BJ (cell line): Measurements from ENCODE around the gene FUT8. TPM values are rescaled to one million over a fixed set of nuclear protein-coding genes. Genes with fewer than 3 reads are reported as not detected.

Experiments
- CTCF ChIA-PET: fragments of 350-600 bp; formaldehyde crosslinking; extraction: SDS; loops from one replicate; lab custom pipeline; 2021; ENCODE audit warnings: antibody characterized with exemption, inconsistent platforms; lab: Yijun Ruan, JAX
- POLR2A ChIA-PET: fragments of 300-600 bp; sonication (Branson Sonifier 250); formaldehyde crosslinking; extraction: SDS; loops from one replicate; lab custom pipeline; 2021; ENCODE audit warnings: antibody characterized with exemption; lab: Charles Lee
- DNase-seq: peaks from one replicate; pipeline ENCODE4 v3.0.0-alpha.2; 2011; ENCODE audit warnings: low read depth
- H3K27me3 ChIP-seq: 2 replicates; pipeline ENCODE4 v1.6.0; 2011; ENCODE audit warnings: low read length; ENCODE audit not compliant: control insufficient read depth, insufficient read depth
- H3K36me3 ChIP-seq: 2 replicates; pipeline ENCODE4 v1.5.1; 2011; ENCODE audit warnings: low read length; ENCODE audit not compliant: control insufficient read depth, insufficient read depth
- H3K4me3 ChIP-seq: 2 replicates; pipeline ENCODE4 v1.5.1; 2011; ENCODE audit warnings: low read depth, mild to moderate bottlenecking, control low read depth, low read length
- polyA plus RNA-seq: library from polyadenylated mRNA; depleted of rRNA; stranded (reverse); fragments of >200 nt; gene quantifications from 2 replicates; pipeline ENCODE4 v1.2.3, GENCODE V29; 2011
- TF ChIP-seq, protein P1 (sequence below): IDR thresholded peaks from 2 replicates; pipeline ENCODE4 v1.5.1; 2011; ENCODE audit warnings: low read depth, mild to moderate bottlenecking, control low read depth, inconsistent platforms, low read length, moderate library complexity; ENCODE audit not compliant: insufficient read depth

The FUT8 gene
- polyA plus RNA-seq, 1 experiment, result 14.7 TPM

DNA sequence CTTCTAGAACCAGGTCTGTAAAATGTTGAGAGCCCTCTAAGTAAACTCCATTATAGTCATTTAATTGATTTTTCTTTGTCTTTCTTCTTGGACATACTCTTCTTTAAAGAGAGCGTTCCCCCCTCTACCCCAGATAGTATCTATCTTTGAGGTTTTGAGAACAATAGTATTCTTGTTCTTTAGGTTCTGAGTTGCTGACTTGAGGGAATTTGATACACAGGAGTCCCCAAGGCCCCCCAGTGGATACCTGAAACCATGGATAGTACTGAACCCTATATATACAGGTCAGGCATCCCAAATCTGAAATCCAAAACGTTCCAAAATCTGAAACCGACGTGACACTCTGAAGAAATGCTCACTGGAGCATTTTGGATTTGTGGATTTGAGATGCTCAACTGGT is 65.5 kb downstream of the FUT8 start:
- CTCF ChIA-PET, result no interaction called here
- no peak overlapping the region for H3K4me3 ChIP-seq
- H3K27me3 ChIP-seq, result no peaks in the 10 kb centered on the region
- no peak for DNase-seq
- POLR2A ChIA-PET, result no interaction called here
- TF ChIP-seq, protein P1, sequence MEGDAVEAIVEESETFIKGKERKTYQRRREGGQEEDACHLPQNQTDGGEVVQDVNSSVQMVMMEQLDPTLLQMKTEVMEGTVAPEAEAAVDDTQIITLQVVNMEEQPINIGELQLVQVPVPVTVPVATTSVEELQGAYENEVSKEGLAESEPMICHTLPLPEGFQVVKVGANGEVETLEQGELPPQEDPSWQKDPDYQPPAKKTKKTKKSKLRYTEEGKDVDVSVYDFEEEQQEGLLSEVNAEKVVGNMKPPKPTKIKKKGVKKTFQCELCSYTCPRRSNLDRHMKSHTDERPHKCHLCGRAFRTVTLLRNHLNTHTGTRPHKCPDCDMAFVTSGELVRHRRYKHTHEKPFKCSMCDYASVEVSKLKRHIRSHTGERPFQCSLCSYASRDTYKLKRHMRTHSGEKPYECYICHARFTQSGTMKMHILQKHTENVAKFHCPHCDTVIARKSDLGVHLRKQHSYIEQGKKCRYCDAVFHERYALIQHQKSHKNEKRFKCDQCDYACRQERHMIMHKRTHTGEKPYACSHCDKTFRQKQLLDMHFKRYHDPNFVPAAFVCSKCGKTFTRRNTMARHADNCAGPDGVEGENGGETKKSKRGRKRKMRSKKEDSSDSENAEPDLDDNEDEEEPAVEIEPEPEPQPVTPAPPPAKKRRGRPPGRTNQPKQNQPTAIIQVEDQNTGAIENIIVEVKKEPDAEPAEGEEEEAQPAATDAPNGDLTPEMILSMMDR, result no peak
- no peaks in the 10 kb centered on the region for H3K36me3 ChIP-seq

DNA sequence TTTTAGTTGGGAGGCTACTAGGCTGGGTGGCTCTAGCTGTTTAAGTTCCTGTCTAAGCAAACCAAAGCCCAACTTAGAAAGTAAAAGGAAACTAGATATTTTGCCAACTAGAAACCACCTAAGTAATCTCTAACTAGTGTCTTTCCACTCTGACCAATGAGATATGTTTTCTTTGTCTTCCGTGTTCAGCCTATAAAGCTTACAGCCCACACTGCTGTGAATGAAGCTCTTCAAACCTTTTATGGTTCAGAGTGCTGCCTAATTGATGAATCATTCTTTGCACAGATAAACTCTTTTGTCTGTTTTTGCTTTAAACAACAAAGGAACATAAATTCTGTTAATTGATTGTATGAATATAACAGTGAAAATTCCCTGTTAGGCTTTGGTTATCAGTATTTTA is 66.1 kb downstream of the FUT8 start:
- ChIA-PET CTCF (no interaction called here), POLR2A (no interaction called here)
- no peaks in the 10 kb centered on the region for H3K36me3 ChIP-seq
- DNase-seq, result no peak
- TF ChIP-seq, protein P1, result no peak
- H3K4me3 ChIP-seq, result no peak overlapping the region
- no peaks in the 10 kb centered on the region for H3K27me3 ChIP-seq

DNA sequence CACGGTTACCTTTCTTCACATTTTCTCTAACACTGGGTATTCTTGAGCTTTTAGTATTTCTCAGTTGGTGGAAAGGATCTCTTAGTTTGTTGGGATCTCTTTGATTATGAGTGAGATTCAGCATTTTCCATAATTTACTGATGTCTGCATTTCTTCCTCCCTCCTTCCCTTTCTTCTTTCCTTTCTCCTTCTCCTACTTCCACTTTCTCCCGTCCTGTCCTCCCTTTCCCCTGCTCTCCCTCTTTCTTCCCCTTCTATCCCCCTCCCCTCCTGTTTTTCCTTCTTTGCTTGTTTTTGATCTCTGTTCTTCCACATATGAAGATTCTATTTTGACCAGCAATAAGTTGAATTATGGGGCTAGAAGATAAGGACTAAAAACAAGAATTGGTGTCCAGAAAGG is 66.9 kb downstream of the FUT8 start:
- H3K4me3 ChIP-seq, result no peak overlapping the region
- ChIA-PET POLR2A (no interaction called here), CTCF (no interaction called here)
- TF ChIP-seq, protein P1, result no peak
- H3K36me3 ChIP-seq, result no peaks in the 10 kb centered on the region
- H3K27me3 ChIP-seq, result no peaks in the 10 kb centered on the region
- DNase-seq, result no peak

DNA sequence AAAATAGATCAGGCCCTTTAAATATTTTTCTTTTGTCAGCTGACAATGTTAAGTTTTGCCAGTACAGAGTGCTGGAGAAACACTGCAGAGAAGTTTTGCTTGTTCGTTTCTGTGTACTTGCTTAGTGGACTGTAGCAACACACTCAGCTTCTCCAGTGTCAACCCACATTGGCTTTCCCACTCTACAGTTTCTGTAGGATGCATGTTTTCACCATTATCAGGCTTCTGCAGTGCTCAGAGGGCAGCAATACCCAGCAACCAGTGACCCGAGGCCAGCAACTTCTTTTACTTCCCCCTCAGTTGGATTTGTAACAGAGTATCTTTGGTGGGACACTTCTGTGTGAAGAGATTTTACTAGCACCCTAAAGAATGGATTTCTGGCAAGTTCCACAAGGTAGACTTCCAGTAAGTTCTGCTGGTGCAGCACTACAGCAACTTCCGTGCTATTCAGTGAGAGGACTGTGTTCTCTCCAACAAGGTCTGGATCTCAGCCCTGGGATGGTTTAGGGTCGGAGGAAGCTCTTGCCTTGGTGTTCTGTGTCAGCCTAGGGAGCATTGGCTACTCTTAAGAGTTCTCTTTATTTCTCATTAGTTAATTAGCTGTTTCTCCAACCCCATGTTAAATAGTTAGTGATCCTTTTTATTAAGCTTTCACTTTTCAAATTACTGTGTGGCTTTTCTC is 70.4 kb downstream of the FUT8 start:
- ChIA-PET CTCF (no interaction called here), POLR2A (interaction anchor here (0.6 to 0.7 kb wide), 2 partner anchors 367 to 1922 kb away, joined by 5 to 10 read pairs; no protein-coding TSS in a partner anchor)
- TF ChIP-seq, protein P1, result no peak
- Histone ChIP-seq H3K36me3 (no peaks in the 10 kb centered on the region), H3K4me3 (no peak overlapping the region), H3K27me3 (no peaks in the 10 kb centered on the region)
- no peak for DNase-seq

DNA sequence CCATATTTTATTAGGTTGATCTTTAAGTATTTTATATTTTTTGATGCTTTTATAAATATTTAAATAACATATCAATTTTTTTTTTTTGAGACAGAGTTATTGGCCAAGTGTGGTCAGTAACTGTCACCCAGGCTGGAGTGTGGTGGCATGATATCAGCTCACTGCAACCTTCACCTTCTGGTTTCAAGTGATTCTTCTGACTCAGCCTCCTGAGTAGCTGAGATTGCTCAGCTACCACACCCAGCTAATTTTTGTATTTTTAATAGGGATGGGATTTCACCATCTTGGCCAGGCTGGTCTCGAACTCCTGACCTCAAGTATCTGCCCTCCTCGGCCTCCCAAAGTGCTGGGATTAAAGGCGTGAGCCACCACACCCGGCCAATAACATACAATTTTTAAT is 71.1 kb downstream of the FUT8 start:
- Histone ChIP-seq H3K27me3 (no peaks in the 10 kb centered on the region), H3K4me3 (no peak overlapping the region), H3K36me3 (no peaks in the 10 kb centered on the region)
- TF ChIP-seq, protein P1, result no peak
- DNase-seq, result no peak
- ChIA-PET CTCF (no interaction called here), POLR2A (interaction anchor here (0.7 kb wide), 1 partner anchor 1921 kb away, joined by 5 read pairs; no protein-coding TSS in a partner anchor)
